Hepatocyte (in vitro differentiated cells): ENCODE measurements around the gene IRF2.

Experiments
- EZH2 ChIP-seq: fragments of 200-600 bp; sonication (generic); IDR thresholded peaks from 2 replicates; pipeline ENCODE4 v1.6.1; 2016; ENCODE audit warnings: antibody characterized with exemption, mild to moderate bottlenecking, borderline replicate concordance
- TF ChIP-seq, protein P1 (sequence below): fragments of 200-600 bp; sonication (generic); IDR thresholded peaks from 2 replicates; pipeline ENCODE4 v1.5.1; 2016; ENCODE audit warnings: antibody characterized with exemption, mild to moderate bottlenecking; ENCODE audit not compliant: poor library complexity

DNA sequence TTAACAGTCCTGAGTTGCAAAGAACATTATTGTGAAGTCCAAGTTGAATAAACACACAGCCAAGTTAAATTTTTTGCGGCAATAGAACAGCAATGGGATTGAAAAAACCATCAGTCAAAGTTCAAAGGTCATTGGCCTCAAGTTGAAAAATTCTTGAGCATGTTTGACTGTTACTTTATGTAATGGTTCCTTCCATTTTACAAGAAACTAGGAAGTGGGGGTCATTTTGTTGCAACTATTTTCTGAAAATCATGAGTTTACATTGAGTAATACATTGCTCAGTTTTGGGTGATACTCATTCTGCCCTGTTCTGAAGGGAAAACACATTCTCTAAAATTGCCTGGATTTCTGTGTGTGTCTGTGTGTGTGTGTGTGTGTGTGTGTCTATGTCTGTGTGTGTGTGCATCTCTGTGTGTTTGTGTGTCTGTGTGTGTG, 5.2 kb upstream of the IRF2 start:
- TF ChIP-seq, protein P1, sequence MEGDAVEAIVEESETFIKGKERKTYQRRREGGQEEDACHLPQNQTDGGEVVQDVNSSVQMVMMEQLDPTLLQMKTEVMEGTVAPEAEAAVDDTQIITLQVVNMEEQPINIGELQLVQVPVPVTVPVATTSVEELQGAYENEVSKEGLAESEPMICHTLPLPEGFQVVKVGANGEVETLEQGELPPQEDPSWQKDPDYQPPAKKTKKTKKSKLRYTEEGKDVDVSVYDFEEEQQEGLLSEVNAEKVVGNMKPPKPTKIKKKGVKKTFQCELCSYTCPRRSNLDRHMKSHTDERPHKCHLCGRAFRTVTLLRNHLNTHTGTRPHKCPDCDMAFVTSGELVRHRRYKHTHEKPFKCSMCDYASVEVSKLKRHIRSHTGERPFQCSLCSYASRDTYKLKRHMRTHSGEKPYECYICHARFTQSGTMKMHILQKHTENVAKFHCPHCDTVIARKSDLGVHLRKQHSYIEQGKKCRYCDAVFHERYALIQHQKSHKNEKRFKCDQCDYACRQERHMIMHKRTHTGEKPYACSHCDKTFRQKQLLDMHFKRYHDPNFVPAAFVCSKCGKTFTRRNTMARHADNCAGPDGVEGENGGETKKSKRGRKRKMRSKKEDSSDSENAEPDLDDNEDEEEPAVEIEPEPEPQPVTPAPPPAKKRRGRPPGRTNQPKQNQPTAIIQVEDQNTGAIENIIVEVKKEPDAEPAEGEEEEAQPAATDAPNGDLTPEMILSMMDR, result no peak
- TF ChIP-seq EZH2, result no peak
